Glutamatergic neuron (in vitro differentiated cells): ENCODE measurements around the gene FKRP. TPM values are rescaled to one million over a fixed set of nuclear protein-coding genes. Genes with fewer than 3 reads are reported as not detected.
A peak's percentile ranks its signal among the peaks of the same experiment; 100 is the strongest.

Experiments
- DNase-seq: peaks from one replicate; pipeline ENCODE4 v3.0.0; 2022
- H3K27ac Mint-ChIP-seq: one replicate; pipeline ENCODE4 v1.8.0; 2020; ENCODE audit warnings: mild to moderate bottlenecking, mixed read lengths, inconsistent platforms; ENCODE audit not compliant: unreplicated experiment
- H3K27me3 Mint-ChIP-seq: one replicate; pipeline ENCODE4 v1.8.0; 2020; ENCODE audit warnings: mild to moderate bottlenecking, moderate library complexity, mixed read lengths, inconsistent platforms; ENCODE audit not compliant: unreplicated experiment
- H3K36me3 Mint-ChIP-seq: one replicate; pipeline ENCODE4 v1.8.0; 2020; ENCODE audit warnings: mild to moderate bottlenecking, mixed read lengths, inconsistent platforms; ENCODE audit not compliant: unreplicated experiment
- H3K4me1 Mint-ChIP-seq: one replicate; pipeline ENCODE4 v1.8.0; 2020; ENCODE audit warnings: mild to moderate bottlenecking, low read depth, mixed read lengths, inconsistent platforms; ENCODE audit not compliant: unreplicated experiment
- H3K4me3 Mint-ChIP-seq: one replicate; pipeline ENCODE4 v1.8.0; 2020; ENCODE audit warnings: mild to moderate bottlenecking, mixed read lengths, inconsistent platforms; ENCODE audit not compliant: unreplicated experiment
- H3K9me3 Mint-ChIP-seq: one replicate; pipeline ENCODE4 v1.8.0; 2020; ENCODE audit warnings: mild to moderate bottlenecking, moderate library complexity, mixed read lengths, inconsistent platforms; ENCODE audit not compliant: unreplicated experiment
- CTCF ChIP-seq: fragments of 200-600 bp; sonication (generic); IDR thresholded peaks from one replicate; pipeline ENCODE4 v1.5.0; 2021; ENCODE audit not compliant: partially characterized antibody, unreplicated experiment
- total RNA-seq: library from RNA; stranded (reverse); fragmentation: NEBNext Ultra II Directional; extraction: Animal tissue kit (Norgen Biotek cat#: 25700); gene quantifications from one replicate; pipeline ENCODE4 v1.2.1, GENCODE V29; 2021; ENCODE audit not compliant: unreplicated experiment

FKRP gene
- total RNA-seq, 1 donor from 2014 or later: 46.6 TPM

DNA sequence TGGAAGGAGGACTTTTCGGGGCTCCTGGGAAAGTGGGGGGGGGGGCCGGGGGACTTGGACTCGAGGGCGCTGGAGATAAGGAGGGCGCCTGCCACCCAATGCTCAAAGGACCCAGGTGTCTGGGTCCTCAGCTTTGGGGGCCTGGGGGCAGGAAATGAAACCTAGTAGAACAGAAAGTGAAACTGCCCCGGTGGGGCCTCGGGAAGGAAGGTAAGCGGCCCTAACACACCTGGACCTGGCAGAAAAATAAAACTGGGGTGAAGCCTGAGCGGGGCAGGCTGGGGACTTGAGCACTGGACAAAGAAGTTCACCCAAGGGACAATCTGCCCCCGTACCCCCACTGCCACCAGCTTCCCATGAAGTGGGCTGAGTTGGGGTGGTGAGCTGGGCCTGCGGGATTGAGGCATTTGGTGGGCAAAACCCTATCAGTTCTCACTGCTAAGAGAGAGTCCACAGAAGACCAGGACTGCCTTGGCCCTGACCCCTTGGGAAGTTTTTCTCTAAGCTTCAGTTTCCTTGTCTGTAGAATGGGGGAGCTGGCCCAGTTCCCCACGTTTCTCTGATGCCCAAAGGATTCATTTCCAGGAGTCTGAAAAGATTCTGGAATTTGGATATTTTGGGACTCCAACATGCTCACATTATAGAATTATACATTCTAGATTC lies 31.3 kb upstream of the FKRP start:
- no peak for TF ChIP-seq CTCF
- Mint-ChIP-seq H3K36me3 (no peaks in the 10 kb centered on the region), H3K9me3 (peaks cover 3% of the 10 kb centered on the region), H3K4me1 (peaks cover 17% of the 10 kb centered on the region), H3K27ac (peak overlapping the region; percentile 33), H3K4me3 (peak overlapping the region; percentile 93), H3K27me3 (peaks cover 8% of the 10 kb centered on the region)
- no peak for DNase-seq

GRCh38 chr19:46715620-46715974 lies 30.3 kb upstream of the FKRP start:
- peaks cover 8% of the 10 kb centered on the region for H3K27me3 Mint-ChIP-seq
- H3K9me3 Mint-ChIP-seq: peaks cover 3% of the 10 kb centered on the region
- H3K4me3 Mint-ChIP-seq: peak overlapping the region; percentile 93
- TF ChIP-seq CTCF: no peak
- no peak for DNase-seq
- H3K36me3 Mint-ChIP-seq: no peaks in the 10 kb centered on the region
- peaks cover 18% of the 10 kb centered on the region for H3K4me1 Mint-ChIP-seq
- peak overlapping the region; percentile 81 for H3K27ac Mint-ChIP-seq

DNA sequence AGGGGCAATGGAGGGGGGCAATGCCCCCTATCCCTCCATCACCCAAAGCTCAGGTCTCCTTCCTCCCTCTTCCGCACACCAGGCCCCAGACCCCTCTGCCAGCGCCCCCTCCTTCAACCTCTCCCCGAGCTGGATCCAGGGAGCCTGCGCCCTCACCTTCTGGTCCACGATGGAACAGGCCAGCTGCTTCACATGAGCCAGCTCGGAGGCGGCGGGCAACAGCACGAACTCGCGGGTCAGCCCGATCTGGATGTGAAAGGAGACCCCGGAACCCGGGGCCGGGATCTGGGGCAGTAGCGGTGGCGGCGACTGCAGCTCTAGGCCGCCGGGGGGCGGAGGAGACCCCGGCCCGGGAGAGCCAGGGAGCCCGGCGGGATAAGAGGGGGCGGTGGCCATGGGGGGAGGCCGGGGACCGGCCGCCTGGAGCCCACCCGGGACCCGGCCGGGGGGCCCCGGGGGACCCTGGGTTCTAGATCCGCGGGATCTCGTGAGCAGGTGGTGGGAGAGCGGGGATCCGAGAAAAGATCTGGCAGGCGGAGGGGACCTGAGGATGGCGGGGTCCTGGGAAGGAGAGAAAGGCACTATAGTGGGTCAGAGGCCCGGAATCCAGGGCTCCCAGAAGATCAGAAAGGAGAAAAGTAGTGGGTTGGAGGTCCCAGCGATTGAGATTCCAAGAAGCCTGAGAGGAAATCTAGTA lies 29.7 kb upstream of the FKRP start:
- peak; percentile 21 for TF ChIP-seq CTCF
- Mint-ChIP-seq H3K36me3 (no peaks in the 10 kb centered on the region), H3K4me3 (peak overlapping the region; percentile 93), H3K27ac (peak overlapping the region; percentile 81), H3K4me1 (peaks cover 21% of the 10 kb centered on the region), H3K27me3 (peaks cover 10% of the 10 kb centered on the region), H3K9me3 (peaks cover 6% of the 10 kb centered on the region)
- DNase-seq: peak; percentile 77

GRCh38 chr19:46716672-46717033 lies 29.2 kb upstream of the FKRP start:
- peaks cover 6% of the 10 kb centered on the region for H3K9me3 Mint-ChIP-seq
- TF ChIP-seq CTCF: no peak
- peak overlapping the region; percentile 93 for H3K4me3 Mint-ChIP-seq
- DNase-seq: no peak
- H3K27me3 Mint-ChIP-seq: peaks cover 10% of the 10 kb centered on the region
- no peaks in the 10 kb centered on the region for H3K36me3 Mint-ChIP-seq
- H3K4me1 Mint-ChIP-seq: peaks cover 21% of the 10 kb centered on the region
- H3K27ac Mint-ChIP-seq: peak overlapping the region; percentile 77

DNA sequence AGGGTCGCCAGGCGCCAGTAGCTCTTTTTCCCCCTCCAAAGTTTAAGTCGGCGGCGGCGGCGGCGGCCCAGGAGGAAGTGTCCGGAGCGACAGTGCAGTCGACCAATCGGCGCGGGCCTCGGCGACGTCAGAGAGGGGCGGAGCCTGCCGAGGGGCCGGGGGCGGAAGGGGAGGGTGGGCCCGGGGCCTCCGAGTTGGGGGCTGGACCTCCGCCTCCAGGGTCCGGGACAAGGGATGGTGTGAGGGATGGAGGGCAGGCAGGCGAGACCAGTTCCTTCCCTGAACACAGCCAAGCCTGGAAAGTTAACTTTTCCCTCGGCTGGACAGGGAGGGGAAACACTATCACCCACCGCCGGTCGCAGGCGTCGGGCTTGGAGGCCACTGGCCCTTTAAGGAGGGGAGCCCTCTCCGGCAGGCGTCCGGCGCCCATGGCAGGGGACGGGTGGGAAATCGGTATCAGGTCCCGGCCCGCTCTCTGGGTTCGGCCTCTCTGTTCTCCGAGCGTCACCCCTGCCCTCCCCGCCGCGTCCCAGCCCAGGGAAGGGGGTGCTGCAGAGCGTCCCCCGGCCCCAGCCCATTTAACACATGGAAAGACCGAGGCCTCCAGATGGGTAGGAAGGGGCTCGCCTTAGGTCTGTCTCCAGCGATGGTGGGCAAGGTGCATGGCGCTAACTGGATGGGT lies 28.7 kb upstream of the FKRP start, which contains the start of gene PRKD2:
PRKD2 (minus strand) TSS at position 81 of the 682 bp plus-strand sequence. CDS start 744 bp downstream, outside the sequence.
- TF ChIP-seq CTCF: no peak
- Mint-ChIP-seq H3K4me1 (peaks cover 21% of the 10 kb centered on the region), H3K27ac (peak within 1 kb of the TSS; percentile 81), H3K27me3 (peaks cover 11% of the 10 kb centered on the region), H3K36me3 (no peaks in the 10 kb centered on the region), H3K4me3 (peak within 1 kb of the TSS; percentile 93), H3K9me3 (peaks cover 8% of the 10 kb centered on the region)
- peak; percentile 97 for DNase-seq
